GM12891 (cell line): ENCODE data around the gene ZNF346.

ENCODE experiments used
- PAX5 ChIP-seq: IDR thresholded peaks from 2 replicates; pipeline ENCODE4 v1.6.1; 2011; ENCODE audit warnings: low read length, moderate library complexity, mild to moderate bottlenecking; ENCODE audit not compliant: insufficient read depth, severe bottlenecking
- POLR2A ChIP-seq: IDR thresholded peaks from 2 replicates; pipeline ENCODE4 v1.6.1; 2011; ENCODE audit warnings: low read depth, low read length, control low read depth
- POLR2AphosphoS5 ChIP-seq: IDR thresholded peaks from 2 replicates; pipeline ENCODE4 v1.6.1; 2011; ENCODE audit warnings: low read depth, low read length, control low read depth
- POU2F2 ChIP-seq: IDR thresholded peaks from 2 replicates; pipeline ENCODE4 v1.6.1; 2011; ENCODE audit warnings: low read depth, mild to moderate bottlenecking, control low read depth, low read length, moderate library complexity
- SPI1 ChIP-seq: IDR thresholded peaks from 2 replicates; pipeline ENCODE4 v1.6.1; 2011; ENCODE audit warnings: low read depth, low read length, control low read depth
- TAF1 ChIP-seq: IDR thresholded peaks from 2 replicates; pipeline ENCODE4 v1.6.1; 2011; ENCODE audit warnings: low read depth, low read length, control low read depth

GRCh38 chr5:177093082-177093712, 70.7 kb downstream of the ZNF346 start:
- no peak for TF ChIP-seq POLR2A
- no peak for TF ChIP-seq POLR2AphosphoS5
- no peak for TF ChIP-seq POU2F2
- TF ChIP-seq TAF1, result no peak
- no peak for TF ChIP-seq PAX5
- no peak for TF ChIP-seq SPI1
